SK-N-SH (cell line): ENCODE measurements around the gene CHD6.

Experiments used
- ELF1 ChIP-seq: IDR thresholded peaks from 2 replicates; pipeline ENCODE4 v1.4.0; 2012
- EP300 ChIP-seq, 2 experiments: IDR thresholded peaks; 2 replicates each; pipeline versions ENCODE4 v1.4.0 to v1.6.1; 2012; ENCODE audit warnings: borderline replicate concordance in 1 of 2, low read depth in 1 of 2, low read length in 1 of 2
- FOSL2 ChIP-seq: IDR thresholded peaks from 2 replicates; pipeline ENCODE4 v1.4.0; 2012; ENCODE audit warnings: low read depth, mild to moderate bottlenecking, moderate library complexity, borderline replicate concordance
- FOXM1 ChIP-seq: IDR thresholded peaks from 2 replicates; pipeline ENCODE4 v1.4.0; 2012; ENCODE audit warnings: low read depth, mild to moderate bottlenecking
- GATA2 ChIP-seq: sonication (generic); formaldehyde crosslinking; IDR thresholded peaks from 2 replicates; pipeline ENCODE4 v1.5.0; 2020; ENCODE audit warnings: mild to moderate bottlenecking, missing genetic modification reagents
- RFX5 ChIP-seq: IDR thresholded peaks from 2 replicates; pipeline ENCODE4 v1.6.1; 2012; ENCODE audit warnings: mild to moderate bottlenecking, improper control_type of control experiment, low read length
- TCF12 ChIP-seq: IDR thresholded peaks from 2 replicates; pipeline ENCODE4 v1.4.0; 2012
- TF ChIP-seq, protein P1 (sequence below): fragments of 200-600 bp; sonication (generic); IDR thresholded peaks from 2 replicates; pipeline ENCODE4 v1.6.1; 2017; ENCODE audit warnings: antibody characterized with exemption, mild to moderate bottlenecking, moderate library complexity
- TF ChIP-seq, protein P2 (sequence below): IDR thresholded peaks from 2 replicates; pipeline ENCODE4 v1.6.1; 2012; ENCODE audit warnings: mild to moderate bottlenecking, low read depth, low read length, moderate library complexity
- TF ChIP-seq, protein P3 (sequence below): IDR thresholded peaks from 2 replicates; pipeline ENCODE4 v1.4.0; 2012; ENCODE audit warnings: low read depth, borderline replicate concordance

DNA sequence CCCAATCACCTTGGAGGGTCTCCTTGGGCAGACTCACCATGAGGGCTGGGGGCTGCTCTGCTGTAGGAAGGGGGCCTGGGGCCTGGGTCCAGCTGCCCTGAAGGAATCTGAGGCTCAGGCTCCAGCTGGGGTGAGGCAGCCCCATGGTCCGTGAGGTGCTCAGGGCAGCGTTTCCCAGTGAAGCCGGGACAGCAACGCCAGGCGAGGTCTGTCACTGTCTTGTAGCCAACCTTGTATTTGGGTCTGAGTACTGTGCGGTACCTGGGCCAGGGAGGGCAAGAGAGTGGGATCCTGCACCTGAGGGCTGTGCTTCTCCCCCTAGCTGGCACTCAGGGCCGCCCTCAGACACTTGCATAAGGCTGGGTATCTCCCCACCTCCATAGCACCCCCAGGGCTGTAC lies 254.6 kb downstream of the CHD6 start:
- TF ChIP-seq FOXM1 = no peak
- no peak for TF ChIP-seq RFX5
- no peak for TF ChIP-seq GATA2 (CRISPR knock-in tag)
- TF ChIP-seq, protein P1, sequence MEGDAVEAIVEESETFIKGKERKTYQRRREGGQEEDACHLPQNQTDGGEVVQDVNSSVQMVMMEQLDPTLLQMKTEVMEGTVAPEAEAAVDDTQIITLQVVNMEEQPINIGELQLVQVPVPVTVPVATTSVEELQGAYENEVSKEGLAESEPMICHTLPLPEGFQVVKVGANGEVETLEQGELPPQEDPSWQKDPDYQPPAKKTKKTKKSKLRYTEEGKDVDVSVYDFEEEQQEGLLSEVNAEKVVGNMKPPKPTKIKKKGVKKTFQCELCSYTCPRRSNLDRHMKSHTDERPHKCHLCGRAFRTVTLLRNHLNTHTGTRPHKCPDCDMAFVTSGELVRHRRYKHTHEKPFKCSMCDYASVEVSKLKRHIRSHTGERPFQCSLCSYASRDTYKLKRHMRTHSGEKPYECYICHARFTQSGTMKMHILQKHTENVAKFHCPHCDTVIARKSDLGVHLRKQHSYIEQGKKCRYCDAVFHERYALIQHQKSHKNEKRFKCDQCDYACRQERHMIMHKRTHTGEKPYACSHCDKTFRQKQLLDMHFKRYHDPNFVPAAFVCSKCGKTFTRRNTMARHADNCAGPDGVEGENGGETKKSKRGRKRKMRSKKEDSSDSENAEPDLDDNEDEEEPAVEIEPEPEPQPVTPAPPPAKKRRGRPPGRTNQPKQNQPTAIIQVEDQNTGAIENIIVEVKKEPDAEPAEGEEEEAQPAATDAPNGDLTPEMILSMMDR = no peak
- TF ChIP-seq FOSL2 = no peak
- TF ChIP-seq, protein P2, sequence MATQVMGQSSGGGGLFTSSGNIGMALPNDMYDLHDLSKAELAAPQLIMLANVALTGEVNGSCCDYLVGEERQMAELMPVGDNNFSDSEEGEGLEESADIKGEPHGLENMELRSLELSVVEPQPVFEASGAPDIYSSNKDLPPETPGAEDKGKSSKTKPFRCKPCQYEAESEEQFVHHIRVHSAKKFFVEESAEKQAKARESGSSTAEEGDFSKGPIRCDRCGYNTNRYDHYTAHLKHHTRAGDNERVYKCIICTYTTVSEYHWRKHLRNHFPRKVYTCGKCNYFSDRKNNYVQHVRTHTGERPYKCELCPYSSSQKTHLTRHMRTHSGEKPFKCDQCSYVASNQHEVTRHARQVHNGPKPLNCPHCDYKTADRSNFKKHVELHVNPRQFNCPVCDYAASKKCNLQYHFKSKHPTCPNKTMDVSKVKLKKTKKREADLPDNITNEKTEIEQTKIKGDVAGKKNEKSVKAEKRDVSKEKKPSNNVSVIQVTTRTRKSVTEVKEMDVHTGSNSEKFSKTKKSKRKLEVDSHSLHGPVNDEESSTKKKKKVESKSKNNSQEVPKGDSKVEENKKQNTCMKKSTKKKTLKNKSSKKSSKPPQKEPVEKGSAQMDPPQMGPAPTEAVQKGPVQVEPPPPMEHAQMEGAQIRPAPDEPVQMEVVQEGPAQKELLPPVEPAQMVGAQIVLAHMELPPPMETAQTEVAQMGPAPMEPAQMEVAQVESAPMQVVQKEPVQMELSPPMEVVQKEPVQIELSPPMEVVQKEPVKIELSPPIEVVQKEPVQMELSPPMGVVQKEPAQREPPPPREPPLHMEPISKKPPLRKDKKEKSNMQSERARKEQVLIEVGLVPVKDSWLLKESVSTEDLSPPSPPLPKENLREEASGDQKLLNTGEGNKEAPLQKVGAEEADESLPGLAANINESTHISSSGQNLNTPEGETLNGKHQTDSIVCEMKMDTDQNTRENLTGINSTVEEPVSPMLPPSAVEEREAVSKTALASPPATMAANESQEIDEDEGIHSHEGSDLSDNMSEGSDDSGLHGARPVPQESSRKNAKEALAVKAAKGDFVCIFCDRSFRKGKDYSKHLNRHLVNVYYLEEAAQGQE = no peak
- TF ChIP-seq, protein P3, sequence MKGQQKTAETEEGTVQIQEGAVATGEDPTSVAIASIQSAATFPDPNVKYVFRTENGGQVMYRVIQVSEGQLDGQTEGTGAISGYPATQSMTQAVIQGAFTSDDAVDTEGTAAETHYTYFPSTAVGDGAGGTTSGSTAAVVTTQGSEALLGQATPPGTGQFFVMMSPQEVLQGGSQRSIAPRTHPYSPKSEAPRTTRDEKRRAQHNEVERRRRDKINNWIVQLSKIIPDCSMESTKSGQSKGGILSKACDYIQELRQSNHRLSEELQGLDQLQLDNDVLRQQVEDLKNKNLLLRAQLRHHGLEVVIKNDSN = no peak
- no peak for TF ChIP-seq ELF1
- no peak for TF ChIP-seq TCF12
- no peak for TF ChIP-seq EP300 (IDR thresholded peaks at IDR 0.05; ENCODE audit: borderline replicate concordance in 1 of 2, low read depth in 1 of 2, low read length in 1 of 2)
